ENCODE data around the gene CAPN5.

CAPN5 gene

GRCh38 chr11:77121876-77122575 is 55.3 kb downstream of the CAPN5 start:
- no peak for DNase-seq

- DNase-seq, result no peak
Measured at GRCh38 chr11:77122576-77123212, 55.9 kb downstream of the CAPN5 start.

GRCh38 chr11:77123591-77123990 is 56.8 kb downstream of the CAPN5 start:
- no peak for DNase-seq

- DNase-seq, result no peak
Measured at GRCh38 chr11:77124041-77124440, 57.3 kb downstream of the CAPN5 start.

GRCh38 chr11:77124488-77124887 is 57.7 kb downstream of the CAPN5 start:
- DNase-seq, result no peak

- no peak for DNase-seq
Measured at GRCh38 chr11:77125191-77125590, 58.4 kb downstream of the CAPN5 start.

- no peak for DNase-seq
Measured at GRCh38 chr11:77125695-77126094, 58.9 kb downstream of the CAPN5 start.

- no peak for DNase-seq
Measured at GRCh38 chr11:77126156-77126775, 59.5 kb downstream of the CAPN5 start.

- DNase-seq, result no peak
Measured at GRCh38 chr11:77126861-77127234, 60.1 kb downstream of the CAPN5 start.

- no peak for DNase-seq
Measured at GRCh38 chr11:77127235-77127911, 60.6 kb downstream of the CAPN5 start.

GRCh38 chr11:77127920-77128691 is 61.3 kb downstream of the CAPN5 start, which contains the start of gene MYO7A:
MYO7A (plus strand) TSS chr11:77128246; CDS start chr11:77130635, 2,389 bp downstream.
- peak; percentile 33 for DNase-seq

GRCh38 chr11:77129069-77129841 is 62.5 kb downstream of the CAPN5 start:
- no peak for DNase-seq

- no peak for DNase-seq
Measured at GRCh38 chr11:77129842-77130756, 63.3 kb downstream of the CAPN5 start.

- no peak for DNase-seq
Measured at GRCh38 chr11:77130763-77131513, 64.2 kb downstream of the CAPN5 start.

GRCh38 chr11:77131560-77131959 is 64.8 kb downstream of the CAPN5 start:
- DNase-seq, result no peak

- no peak for DNase-seq
Measured at GRCh38 chr11:77135069-77135468, 68.3 kb downstream of the CAPN5 start.

- DNase-seq, result no peak
Measured at GRCh38 chr11:77136074-77136473, 69.3 kb downstream of the CAPN5 start.

- DNase-seq, result no peak
Measured at GRCh38 chr11:77136784-77137420, 70.1 kb downstream of the CAPN5 start.

- DNase-seq, result no peak
Measured at GRCh38 chr11:77137421-77137820, 70.7 kb downstream of the CAPN5 start.
